Measurements from ENCODE around the gene CASP10.

GRCh38 chr2:201152517-201152916, 30.4 kb upstream of the CASP10 start:
- TF ChIP-seq, protein P1, sequence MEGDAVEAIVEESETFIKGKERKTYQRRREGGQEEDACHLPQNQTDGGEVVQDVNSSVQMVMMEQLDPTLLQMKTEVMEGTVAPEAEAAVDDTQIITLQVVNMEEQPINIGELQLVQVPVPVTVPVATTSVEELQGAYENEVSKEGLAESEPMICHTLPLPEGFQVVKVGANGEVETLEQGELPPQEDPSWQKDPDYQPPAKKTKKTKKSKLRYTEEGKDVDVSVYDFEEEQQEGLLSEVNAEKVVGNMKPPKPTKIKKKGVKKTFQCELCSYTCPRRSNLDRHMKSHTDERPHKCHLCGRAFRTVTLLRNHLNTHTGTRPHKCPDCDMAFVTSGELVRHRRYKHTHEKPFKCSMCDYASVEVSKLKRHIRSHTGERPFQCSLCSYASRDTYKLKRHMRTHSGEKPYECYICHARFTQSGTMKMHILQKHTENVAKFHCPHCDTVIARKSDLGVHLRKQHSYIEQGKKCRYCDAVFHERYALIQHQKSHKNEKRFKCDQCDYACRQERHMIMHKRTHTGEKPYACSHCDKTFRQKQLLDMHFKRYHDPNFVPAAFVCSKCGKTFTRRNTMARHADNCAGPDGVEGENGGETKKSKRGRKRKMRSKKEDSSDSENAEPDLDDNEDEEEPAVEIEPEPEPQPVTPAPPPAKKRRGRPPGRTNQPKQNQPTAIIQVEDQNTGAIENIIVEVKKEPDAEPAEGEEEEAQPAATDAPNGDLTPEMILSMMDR (IDR thresholded peaks at IDR 0.05; ENCODE audit: borderline replicate concordance, extremely low read depth, low read length, poor library complexity, severe bottlenecking): no peak
- TF ChIP-seq EZH2 (IDR thresholded peaks at IDR 0.05; ENCODE audit: borderline replicate concordance, low read depth, low read length, severe bottlenecking): no peak
